GOT3 (cell line): ENCODE data around the gene PCDHGC5.

Source experiments
- DNase-seq: peaks from one replicate; lab custom pipeline; 2025; ENCODE audit warnings: mixed read lengths; lab: John Stamatoyannopoulos, UW

PCDHGC5 gene

DNA sequence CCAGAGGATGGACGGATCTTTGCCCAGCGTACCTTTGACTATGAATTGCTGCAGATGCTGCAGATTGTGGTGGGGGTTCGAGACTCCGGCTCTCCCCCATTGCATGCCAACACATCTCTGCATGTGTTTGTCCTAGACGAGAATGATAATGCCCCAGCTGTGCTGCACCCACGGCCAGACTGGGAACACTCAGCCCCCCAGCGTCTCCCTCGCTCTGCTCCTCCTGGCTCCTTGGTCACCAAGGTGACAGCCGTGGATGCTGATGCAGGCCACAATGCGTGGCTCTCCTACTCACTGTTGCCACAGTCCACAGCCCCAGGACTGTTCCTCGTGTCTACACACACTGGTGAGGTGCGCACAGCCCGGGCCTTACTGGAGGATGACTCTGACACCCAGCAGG lies 1.9 kb downstream of the PCDHGC5 start:
- no peak for DNase-seq

DNA sequence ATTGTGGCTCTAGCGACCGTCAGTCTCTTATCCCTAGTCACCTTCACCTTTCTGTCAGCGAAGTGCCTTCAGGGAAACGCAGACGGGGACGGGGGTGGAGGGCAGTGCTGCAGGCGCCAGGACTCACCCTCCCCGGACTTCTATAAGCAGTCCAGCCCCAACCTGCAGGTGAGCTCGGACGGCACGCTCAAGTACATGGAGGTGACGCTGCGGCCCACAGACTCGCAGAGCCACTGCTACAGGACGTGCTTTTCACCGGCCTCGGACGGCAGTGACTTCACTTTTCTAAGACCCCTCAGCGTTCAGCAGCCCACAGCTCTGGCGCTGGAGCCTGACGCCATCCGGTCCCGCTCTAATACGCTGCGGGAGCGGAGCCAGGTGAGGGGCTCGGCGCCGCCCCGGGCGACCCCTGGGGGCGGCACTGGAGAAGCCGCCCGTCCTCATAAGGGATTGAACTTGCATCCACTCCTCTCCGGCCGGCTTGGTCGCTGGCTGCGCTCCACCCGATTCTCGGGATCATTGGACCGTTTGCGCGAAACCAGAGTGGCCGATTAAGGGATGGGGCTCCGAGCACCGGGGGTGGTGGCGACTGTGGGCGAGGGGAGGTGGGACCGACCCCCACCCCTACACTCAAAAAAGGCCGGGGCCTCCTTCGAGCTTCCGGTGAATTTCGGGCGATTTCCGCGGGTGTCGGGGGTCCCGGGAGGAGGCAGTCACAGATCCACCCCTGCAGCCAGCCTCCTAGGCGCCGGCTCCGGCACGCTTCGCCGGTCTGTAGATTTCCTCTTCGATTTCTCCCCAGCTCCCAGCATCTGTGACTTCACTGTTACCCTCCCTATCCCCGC lies 2.7 kb downstream of the PCDHGC5 start:
- DNase-seq = no peak

DNA sequence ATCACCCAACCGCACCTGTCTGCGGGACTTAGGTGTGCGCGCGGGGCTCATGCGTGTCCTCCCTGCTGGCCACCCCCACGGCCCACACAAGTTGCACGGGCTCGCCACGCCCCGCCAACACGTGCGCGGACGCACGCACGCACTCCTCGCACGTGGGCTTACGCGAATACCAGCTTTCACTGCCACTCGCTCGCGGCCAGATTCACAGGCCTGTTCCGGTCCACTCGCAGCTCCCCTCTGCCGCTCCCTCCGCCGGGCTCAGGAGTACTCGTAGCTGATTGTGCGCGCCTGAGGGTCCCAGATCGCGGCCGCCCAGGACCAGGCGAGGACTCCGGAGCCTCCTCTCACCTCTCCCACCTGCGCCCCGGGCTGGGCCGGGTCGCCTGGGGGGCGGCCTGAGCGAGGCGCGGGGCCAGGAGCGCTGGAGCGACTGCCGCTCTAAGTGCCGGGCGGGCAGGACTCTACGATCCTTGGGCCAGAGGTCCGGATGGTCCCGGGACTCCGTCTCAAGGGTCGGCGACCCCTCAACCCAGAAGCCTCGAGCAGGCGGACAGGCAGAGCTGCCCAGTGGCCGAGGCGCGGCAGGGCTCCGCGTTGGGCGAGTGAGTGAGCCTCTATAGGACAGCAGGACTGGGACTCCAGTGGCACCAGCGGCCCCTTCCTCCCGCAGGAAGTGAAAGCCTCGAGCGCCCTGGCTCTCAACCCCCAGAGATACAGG lies 3.4 kb downstream of the PCDHGC5 start:
- no peak for DNase-seq

DNA sequence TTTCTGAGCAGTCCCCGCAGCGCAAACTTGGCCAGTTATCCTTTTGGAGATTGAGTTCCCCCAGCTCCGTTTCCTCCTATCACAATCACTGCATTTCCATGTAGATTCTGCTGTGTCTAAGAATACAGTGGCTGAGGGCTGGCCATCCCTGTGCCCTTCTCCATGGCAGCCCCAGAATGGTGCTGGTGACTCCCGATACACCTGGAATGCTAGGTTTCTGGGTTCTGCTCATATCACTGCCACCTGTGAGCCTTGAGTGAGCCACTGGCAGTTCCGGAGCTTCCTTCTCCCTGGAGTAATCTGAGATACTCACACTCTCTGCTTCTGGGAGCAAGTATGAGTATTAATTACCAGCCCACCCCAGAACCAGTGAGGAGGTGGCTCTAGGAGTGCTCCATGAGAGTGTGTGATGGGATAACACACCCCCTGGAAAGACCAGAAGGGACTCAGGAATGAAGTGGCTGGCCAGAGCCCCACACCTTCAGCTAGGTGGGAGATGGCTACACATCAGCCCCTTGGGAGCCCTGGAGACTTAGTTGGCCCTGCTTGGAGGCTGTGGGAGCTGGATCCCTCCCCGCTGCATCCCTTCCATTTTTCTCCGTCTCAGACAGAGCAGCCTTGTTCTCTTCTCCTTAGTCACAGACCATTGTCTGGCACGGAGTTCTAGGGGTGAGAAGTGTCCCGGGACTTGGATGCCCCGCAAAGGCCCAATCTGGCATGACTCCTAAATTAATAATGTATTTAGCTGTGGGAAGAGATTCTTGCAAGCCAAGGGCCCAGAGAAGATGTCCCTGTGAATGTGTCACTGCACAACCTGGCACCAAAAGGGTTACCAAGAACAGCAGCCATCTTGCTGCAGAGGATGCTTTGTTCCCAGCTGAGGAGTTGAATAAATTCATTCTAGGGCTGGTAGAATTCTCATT lies 4.9 kb downstream of the PCDHGC5 start:
- no peak for DNase-seq

DNA sequence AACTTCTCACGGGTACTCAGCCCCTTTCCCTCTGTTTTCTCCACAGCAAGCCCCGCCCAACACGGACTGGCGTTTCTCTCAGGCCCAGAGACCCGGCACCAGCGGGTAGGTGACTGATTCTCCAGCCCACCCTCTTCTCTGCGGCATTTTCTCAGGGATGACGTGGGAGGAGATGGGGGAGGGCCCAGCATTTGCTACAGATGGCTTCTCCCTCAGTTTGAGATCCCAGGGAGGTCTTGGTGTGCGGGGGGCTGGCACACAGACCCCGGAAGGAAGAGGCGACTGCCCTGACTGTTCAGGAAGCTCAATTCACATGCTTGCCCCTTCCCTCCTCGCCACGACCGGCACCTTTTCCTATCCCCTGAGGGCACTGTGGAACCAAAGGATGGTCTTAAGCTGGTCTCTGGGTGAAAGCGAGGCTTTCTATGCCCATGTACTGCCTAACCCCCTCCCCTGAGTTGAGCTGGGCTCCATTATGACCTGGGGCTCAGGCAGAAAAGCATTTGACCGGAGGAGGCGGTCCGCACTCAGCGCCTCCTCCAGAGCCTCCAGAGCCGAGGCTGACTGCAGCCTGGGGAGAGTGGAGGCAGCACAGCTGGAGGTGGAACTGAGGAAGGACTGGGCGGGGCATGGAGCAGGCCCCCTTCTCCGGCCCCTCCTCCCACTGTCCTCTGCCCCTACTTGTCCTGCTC lies 6.0 kb downstream of the PCDHGC5 start:
- DNase-seq = no peak

DNA sequence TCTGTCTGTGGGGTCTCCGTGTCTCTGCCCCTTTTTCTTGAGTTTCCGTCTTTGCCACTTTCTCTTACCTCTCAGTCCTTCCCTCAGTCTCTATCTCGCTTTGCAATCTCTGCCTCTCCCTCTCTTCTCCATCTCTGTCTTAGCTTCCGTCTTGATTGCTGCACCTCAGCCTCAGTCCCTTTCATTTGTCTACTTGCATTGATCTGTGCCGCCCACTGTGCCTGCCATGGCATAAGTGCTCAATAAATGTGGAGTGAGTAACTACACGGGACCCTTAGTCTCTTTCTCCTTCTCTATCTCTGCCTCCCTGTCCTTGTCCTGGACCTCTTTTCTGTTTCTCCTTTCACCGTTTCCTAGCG lies 6.6 kb downstream of the PCDHGC5 start:
- DNase-seq = no peak

DNA sequence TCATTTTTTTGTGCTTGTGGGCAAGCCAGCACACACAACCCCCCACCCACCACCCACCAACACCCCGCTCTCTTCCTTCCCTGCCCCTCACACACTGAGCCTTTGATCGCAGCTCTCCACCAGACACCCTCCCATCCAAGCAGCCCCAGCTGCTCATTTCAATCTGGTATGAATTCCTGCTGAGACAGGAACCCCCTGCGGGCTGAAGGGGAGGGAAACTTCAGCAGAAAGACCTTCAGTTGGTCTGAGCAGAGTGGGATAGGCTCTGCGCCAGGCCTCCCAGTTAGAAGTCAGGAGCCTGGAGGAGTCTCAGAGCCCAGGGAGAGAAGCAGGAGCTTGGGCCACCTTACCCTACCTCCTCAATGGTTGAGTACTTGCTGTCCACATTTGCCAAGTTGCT lies 7.2 kb downstream of the PCDHGC5 start:
- no peak for DNase-seq

DNA sequence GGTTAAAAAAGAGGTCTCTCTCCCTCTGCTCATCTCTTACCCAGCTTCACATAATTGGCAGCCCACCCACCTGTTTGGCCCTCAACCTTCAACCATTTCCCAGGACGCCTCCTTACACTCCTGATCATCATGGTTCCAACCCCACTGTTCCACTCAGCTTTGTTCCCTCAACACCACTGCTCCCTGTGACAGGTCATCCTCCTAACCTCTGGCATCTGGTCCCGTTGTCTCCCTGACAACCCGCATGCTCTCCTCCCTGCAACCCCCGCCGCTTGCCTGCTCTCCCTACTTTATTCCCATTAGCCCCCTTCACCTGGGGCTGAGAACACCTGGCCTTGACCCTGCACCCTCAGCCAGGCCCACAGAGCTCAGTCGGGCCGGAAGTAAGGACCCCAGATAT lies 12.9 kb downstream of the PCDHGC5 start:
- DNase-seq = no peak

DNA sequence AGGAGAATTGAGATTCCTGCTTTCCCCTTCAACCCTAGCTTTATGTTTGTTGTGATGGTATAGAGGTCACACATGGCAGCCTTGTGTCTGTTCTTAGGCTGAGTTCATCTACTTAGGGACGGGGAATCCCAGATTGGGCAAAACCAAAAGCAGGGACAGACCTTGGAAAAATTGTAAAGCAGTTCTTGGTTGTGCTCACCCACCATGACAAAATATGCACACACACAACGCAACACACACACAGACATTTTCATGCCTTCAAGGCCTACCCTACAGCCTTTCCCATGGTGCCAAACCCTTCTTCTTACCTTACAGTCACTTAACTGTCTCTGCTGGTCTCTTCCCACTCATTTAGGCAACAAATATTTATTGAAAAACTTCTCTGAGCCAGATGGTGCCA lies 14.8 kb downstream of the PCDHGC5 start:
- no peak for DNase-seq

DNA sequence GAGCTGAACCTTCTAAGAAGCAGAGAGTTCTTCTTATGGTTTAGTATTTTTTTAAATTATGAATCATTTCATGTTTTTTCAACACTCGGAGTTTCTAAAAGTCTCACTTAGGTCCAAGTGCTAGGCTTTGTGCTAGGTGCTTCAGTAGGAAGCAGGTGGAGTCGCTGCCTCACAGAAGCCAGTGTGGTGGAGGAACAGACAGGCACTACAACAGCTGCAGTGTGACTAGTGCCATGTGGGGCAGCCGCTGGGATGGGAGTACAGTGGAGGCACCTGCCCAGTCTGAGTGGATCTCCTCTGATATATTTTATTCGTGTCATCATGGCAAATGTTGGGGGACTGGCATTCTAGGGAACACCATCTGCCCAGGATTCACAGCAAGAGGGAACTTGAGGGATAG lies 15.3 kb downstream of the PCDHGC5 start:
- DNase-seq = no peak

DNA sequence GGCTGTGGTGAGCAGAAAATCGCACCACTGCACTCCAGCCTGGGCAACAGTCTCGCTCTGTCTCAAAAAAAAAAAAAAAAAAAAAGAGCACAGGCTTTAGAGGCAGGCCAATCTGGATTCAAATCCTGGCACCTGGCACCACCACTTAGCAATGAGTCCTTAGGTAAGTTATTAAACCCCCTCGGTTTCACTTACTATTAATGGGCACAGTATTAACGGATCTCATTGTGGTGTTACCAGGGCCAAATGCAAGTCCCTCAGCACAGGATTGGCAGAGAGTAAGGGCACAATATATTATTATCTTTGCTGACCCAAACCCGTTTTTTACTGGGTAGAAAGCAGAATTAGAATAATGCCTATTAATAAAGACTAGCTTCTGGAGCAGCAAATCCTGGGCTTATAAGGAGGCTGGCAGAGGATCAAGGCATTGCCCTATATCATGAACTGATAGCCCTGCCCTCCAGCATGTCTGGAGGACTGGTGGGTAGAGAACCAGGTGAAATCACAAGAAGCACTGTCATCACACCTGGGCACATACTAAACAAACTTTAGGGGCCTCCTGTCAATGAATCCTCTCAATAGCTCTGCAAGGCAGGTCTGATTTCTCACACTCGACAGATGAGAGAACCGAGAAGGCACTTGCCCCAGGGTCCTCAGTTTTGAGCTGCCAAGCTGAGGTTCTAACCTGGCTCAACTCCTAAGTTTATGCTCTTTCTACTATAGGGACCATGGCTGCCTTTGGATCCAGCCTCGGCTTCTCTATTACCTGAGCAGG lies 17.7 kb downstream of the PCDHGC5 start:
- no peak for DNase-seq

DNA sequence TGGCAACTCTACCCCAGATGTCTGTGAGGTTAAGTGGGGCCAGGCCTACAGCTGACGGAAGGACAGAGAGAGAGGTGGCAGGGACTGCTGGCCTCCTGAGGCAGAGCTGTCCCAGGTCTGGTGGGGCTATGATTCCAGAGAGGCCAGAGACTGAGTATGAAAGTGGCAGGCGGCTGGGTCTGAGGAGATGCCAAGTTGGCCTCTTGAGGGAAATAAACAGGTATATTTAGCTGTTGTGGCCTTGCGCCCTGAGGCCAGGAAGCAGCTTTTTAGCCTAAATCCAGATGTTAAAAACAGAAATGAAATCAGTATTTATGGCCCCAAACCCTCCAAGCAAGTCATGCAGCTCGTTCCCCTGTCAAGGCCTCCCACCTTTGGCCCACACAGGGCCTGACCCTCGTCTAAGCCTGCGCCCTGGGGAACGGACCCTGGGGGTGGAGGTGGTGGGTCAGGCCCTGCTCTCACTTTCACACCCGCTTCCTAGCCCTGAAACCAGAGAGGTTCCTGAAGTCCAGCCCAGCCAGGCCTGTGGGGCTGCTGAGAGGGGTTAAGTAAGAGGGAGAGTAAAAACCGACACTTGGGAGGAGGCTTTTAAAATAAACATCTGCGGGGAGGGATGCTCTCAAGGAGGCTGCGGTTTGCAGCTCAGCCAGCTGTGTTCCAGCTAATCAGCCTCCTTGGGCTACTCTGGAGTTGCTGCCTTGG lies 18.7 kb downstream of the PCDHGC5 start:
- no peak for DNase-seq

DNA sequence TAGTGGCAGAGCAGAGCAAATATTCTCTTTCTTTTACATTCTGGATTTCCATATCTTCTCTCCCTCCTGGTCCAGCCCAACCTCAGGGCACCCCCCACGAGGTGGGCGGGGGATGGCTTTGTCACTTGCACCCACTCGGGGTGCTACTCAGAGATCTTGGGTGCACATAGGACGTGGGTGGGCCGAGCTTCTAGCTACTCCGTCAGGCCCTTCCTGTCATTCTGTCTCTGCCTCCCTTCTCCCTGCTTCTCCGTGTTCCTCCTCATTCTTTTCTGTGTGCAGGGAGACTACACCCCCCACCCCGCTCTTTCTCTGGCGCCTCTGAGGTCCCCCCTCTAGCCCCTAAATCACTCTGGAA lies 19.5 kb downstream of the PCDHGC5 start:
- DNase-seq = no peak

DNA sequence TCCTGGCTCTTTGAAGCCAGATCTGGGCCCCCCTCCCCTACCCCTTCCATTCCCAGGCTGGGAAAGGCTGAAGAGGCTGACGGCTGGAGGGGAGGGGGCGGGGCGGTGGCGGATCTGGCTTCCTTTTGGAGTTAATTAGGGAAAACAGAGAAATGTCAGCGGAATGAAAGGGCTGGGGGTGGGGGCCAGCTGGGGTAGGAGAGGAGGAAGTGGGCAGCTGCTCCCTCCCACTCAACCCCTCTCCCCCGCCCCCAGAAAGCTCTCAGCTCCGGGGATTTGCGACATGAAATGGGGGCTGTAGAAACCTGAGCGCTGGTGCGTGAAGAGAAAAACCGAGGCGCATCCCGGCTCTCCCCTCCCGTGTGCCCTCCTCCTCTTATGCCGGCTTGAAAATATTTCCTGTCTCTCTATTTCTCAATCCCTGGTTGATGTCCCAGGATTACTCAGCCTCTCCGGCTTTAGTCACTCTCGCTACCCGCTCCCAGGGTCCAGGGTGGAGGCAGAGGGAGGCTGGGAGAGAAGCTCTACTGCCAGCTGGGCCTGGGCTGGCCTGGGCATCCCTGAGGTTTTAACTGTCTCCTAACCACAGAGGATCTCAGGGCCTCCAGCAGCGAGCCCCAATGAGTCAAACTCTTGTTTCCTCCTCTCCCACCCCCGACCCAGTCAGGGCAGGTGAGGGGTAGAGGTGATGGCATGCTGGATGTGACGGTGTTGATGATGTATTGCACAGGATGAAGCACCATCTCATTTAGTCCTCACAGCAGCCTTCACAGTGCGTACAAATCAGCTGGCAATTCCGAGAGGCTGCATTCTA lies 20.1 kb downstream of the PCDHGC5 start:
- peak; percentile 78 for DNase-seq

DNA sequence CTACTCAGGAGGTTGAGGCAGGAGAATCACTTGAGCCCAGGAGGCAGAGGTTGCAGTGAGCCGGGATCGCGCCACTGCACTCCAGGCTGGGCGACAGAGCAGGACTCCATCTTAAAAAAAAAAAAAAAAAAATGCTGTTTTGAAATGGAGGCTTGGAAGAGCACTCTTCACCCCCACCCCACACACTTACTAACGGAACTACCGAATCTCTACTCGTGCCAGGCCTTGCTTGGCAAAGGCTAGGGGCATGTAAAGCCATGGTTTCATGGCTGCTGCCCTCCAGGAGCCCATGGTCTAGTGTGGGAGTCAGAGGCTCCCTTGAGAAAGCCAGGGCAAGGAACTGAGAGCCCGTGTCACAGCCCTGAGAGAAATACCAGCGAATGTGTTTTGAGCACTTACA lies 21.3 kb downstream of the PCDHGC5 start:
- DNase-seq = no peak

DNA sequence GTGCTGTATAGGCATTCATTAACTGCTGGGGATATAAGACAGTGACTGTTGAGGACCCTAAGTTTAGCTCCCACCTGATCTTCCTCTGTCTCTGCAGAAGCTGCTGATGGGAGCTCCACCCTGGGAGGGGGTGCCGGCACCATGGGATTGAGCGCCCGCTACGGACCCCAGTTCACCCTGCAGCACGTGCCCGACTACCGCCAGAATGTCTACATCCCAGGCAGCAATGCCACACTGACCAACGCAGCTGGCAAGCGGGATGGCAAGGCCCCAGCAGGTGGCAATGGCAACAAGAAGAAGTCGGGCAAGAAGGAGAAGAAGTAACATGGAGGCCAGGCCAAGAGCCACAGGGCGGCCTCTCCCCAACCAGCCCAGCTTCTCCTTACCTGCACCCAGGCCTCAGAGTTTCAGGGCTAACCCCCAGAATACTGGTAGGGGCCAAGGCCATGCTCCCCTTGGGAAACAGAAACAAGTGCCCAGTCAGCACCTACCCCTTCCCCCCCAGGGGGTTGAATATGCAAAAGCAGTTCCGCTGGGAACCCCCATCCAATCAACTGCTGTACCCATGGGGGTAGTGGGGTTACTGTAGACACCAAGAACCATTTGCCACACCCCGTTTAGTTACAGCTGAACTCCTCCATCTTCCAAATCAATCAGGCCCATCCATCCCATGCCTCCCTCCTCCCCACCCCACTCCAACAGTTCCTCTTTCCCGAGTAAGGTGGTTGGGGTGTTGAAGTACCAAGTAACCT lies 22.1 kb downstream of the PCDHGC5 start:
- no peak for DNase-seq

DNA sequence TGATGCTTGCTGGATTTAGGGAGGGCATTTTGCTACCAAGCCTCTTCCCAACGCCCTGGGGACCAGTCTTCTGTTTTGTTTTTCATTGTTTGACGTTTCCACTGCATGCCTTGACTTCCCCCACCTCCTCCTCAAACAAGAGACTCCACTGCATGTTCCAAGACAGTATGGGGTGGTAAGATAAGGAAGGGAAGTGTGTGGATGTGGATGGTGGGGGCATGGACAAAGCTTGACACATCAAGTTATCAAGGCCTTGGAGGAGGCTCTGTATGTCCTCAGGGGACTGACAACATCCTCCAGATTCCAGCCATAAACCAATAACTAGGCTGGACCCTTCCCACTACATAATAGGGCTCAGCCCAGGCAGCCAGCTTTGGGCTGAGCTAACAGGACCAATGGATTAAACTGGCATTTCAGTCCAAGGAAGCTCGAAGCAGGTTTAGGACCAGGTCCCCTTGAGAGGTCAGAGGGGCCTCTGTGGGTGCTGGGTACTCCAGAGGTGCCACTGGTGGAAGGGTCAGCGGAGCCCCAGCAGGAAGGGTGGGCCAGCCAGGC lies 23.0 kb downstream of the PCDHGC5 start:
- DNase-seq = no peak

DNA sequence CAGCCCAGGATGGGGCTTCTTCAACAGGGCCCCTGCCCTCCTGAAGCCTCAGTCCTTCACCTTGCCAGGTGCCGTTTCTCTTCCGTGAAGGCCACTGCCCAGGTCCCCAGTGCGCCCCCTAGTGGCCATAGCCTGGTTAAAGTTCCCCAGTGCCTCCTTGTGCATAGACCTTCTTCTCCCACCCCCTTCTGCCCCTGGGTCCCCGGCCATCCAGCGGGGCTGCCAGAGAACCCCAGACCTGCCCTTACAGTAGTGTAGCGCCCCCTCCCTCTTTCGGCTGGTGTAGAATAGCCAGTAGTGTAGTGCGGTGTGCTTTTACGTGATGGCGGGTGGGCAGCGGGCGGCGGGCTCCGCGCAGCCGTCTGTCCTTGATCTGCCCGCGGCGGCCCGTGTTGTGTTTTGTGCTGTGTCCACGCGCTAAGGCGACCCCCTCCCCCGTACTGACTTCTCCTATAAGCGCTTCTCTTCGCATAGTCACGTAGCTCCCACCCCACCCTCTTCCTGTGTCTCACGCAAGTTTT lies 23.6 kb downstream of the PCDHGC5 start:
- no peak for DNase-seq
